Esophagus muscularis mucosa (tissue), 3 donors: Measurements from ENCODE around the gene G3BP2.

Experiments
- POLR2A ChIP-seq: fragments of 450-650 bp; IDR thresholded peaks from one replicate; pipeline ENCODE4 v1.6.1; 2017; ENCODE audit warnings: antibody characterized with exemption, moderate library complexity, mild to moderate bottlenecking, low read depth
- TF ChIP-seq, protein P1 (sequence below), 3 experiments: fragments of 200-600 bp in 2 of 3; fragments of 450-650 bp in 1 of 3; sonication (generic) in 2 of 3; IDR thresholded peaks; one replicate each; pipeline ENCODE4 v1.5.1; 2017 to 2019; ENCODE audit warnings: antibody characterized with exemption in 3 of 3, mild to moderate bottlenecking in 2 of 3, moderate library complexity in 1 of 3

DNA sequence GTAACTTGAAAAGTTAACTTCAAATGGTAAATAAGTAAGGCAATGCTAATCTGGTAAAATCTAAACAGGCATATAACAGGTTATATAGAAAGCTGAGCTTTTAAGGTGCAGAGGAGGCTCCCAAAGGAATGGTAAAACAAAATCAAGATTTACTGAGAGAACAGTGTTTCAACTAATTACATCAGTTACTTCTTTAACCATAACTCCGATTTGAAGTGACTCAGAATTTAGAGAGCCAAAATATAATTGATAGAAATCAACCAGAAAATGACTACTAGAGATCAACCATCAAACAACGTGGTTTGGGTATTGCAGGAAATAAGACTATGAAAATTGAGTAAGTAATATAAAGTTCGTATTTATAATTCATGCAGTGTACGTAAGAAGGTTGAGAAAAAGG is 6.9 kb downstream of the G3BP2 start:
- TF ChIP-seq, protein P1, sequence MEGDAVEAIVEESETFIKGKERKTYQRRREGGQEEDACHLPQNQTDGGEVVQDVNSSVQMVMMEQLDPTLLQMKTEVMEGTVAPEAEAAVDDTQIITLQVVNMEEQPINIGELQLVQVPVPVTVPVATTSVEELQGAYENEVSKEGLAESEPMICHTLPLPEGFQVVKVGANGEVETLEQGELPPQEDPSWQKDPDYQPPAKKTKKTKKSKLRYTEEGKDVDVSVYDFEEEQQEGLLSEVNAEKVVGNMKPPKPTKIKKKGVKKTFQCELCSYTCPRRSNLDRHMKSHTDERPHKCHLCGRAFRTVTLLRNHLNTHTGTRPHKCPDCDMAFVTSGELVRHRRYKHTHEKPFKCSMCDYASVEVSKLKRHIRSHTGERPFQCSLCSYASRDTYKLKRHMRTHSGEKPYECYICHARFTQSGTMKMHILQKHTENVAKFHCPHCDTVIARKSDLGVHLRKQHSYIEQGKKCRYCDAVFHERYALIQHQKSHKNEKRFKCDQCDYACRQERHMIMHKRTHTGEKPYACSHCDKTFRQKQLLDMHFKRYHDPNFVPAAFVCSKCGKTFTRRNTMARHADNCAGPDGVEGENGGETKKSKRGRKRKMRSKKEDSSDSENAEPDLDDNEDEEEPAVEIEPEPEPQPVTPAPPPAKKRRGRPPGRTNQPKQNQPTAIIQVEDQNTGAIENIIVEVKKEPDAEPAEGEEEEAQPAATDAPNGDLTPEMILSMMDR (IDR thresholded peaks at IDR 0.05), result no peak
- no peak for TF ChIP-seq POLR2A
